ENCODE measurements around the gene ASIC3.

ASIC3 gene

DNA sequence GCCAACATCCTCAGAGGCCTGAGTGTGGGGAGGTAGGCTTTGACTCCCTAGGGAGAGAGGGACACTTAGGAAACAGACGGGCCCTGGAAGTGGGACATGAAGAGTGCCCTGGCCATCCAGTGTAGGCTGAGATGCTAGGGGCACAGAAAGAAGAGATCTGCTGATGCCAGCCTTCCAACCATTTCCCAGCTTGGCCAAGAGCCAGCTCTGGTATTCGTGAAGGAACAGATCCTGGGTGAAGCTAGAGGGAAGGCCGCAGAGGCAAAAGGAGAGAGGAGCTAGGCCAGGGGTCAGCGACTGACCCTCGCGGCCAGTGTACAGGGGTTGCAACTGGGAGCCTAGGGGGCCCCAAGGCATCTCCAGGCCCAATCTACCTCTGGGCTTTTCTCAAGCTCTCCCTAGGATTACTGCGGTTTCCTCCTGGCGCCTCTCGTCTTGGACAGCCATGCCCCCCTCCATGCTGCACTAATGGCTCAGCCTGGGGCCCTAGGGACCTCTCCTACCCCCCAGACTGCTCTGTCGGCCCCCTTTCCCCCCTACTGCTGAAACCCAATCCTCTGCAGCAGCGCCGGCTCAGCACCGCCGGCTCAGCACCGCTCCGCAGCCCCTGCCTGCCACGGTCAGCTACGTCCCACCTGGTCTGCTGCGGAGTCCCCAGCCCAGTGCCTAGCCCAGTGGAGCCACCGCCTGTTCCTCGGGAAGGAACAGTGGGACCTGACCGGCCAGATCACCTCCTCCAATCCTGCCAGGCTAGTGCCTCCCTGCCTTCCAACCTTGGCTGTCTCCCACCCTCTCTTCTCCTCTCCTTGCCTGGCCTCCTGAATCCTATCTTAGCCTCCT is at the start of gene ASIC3:
Gene ASIC3 (plus strand): TSS at position 556 of the 840 bp plus-strand sequence. CDS start 355 bp downstream, outside the sequence.
- no peak for DNase-seq
- peaks cover 13 to 24% of the 10 kb centered on the region in 2 donors for H3K27me3 Mint-ChIP-seq
- H3K27ac Mint-ChIP-seq: no peak within 1 kb of the TSS
- no peak within 1 kb of the TSS for H3K4me3 Mint-ChIP-seq
- peaks cover 19 to 22% of the 10 kb centered on the region in 2 donors for H3K36me3 Mint-ChIP-seq
- no peak for ATAC-seq (replicated peaks)
- no peaks in the 10 kb centered on the region for H3K9me3 Mint-ChIP-seq
- peaks cover 6 to 9% of the 10 kb centered on the region in 2 donors for H3K4me1 Mint-ChIP-seq

DNA sequence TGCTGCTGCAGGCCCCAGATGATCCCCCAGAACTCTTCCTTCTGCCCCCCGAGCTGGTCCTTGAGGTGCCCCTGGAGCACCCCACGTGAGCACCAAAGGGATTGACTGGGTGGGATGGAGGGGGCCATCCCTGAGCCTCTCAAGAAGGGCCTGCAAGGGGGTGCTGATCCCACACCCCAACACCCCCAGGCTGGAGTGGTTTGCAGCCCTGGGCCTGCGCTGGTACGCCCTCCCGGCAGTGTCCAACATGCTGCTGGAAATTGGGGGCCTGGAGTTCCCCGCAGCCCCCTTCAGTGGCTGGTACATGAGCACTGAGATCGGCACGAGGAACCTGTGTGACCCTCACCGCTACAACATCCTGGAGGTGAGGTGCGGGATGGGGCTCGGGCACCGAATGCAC is 49.3 kb upstream of the ASIC3 start:
- no peaks in the 10 kb centered on the region for H3K36me3 Mint-ChIP-seq
- DNase-seq: no peak

DNA sequence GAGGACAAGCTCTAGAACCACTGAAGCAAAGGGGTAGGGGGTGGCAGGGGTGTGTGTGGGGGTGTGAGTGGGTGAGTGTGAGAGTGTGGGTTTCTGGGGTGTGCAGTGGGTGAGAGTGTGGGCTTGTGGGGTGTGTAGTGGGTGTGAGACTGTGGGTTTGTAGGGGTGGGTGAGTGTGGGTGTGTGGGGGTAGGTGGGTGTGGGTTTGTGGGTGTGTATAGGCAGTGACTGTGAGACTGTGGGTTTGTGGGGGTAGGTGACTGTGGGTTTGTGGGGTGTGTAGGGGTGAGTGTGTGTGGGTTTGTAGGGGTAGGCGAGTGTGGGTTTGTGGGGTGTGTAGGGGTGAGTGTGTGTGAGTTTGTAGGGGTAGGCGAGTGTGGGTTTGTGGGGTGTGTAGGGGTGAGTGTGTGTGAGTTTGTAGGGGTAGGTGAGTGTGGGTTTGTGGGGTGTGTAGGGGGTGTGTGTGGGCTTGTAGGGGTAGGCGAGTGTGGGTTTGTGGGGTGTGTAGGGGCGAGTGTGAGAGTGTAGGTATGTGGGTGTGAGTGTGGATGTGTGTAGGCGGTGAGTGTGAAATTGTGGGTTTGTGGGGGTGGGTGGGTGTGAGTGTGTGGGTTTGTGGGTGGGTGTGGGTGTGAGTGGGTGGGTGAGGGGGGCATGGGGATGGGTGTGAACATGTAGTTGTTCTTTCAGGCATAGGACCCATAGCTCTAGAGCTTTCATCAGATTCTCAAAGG is 48.7 kb upstream of the ASIC3 start:
- no peak overlapping the region for H3K4me3 Mint-ChIP-seq
- no peak for DNase-seq
- H3K27me3 Mint-ChIP-seq: peaks cover 39 to 63% of the 10 kb centered on the region in 2 donors
- ATAC-seq (replicated peaks): no peak
- no peaks in the 10 kb centered on the region for H3K9me3 Mint-ChIP-seq
- H3K27ac Mint-ChIP-seq: no peak overlapping the region
- peaks cover 2 to 8% of the 10 kb centered on the region in 2 donors for H3K4me1 Mint-ChIP-seq
- no peaks in the 10 kb centered on the region for H3K36me3 Mint-ChIP-seq

More for the DNA sequence above, 49.3 kb upstream of the ASIC3 start:
- Mint-ChIP-seq H3K4me1 (peaks cover 2 to 8% of the 10 kb centered on the region in 2 donors), H3K4me3 (no peak overlapping the region), H3K27me3 (peaks cover 39 to 63% of the 10 kb centered on the region in 2 donors), H3K27ac (no peak overlapping the region), H3K9me3 (no peaks in the 10 kb centered on the region)
- ATAC-seq (replicated peaks): no peak

DNA sequence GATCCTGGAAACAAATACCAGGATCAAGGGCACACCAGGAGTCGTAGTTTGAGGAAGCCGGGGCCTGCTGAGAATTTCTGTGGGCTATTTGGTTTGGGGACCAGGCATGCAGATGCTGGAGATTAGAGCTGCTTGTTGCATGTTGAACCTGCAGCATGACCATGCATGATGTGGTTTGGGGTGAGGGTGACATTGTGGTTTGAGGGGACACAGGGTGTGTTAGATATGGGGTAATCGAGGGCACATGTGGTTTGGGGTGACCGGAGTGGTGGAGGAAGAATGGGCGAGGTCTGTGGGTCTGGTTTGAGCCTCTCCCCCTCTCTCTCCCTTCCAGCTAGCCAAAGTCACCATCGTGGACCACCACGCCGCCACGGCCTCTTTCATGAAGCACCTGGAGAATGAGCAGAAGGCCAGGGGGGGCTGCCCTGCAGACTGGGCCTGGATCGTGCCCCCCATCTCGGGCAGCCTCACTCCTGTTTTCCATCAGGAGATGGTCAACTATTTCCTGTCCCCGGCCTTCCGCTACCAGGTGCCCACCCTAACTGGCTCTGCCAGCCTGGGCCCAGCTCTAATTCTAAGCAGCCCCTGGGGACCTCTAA is 47.3 kb upstream of the ASIC3 start:
- H3K36me3 Mint-ChIP-seq: no peaks in the 10 kb centered on the region
- no peaks in the 10 kb centered on the region for H3K9me3 Mint-ChIP-seq
- ATAC-seq (replicated peaks): no peak
- no peak overlapping the region for H3K4me3 Mint-ChIP-seq
- no peak for DNase-seq
- H3K4me1 Mint-ChIP-seq: peaks cover 0 to 8% of the 10 kb centered on the region in 2 donors
- H3K27me3 Mint-ChIP-seq: peaks cover 39 to 63% of the 10 kb centered on the region in 2 donors
- H3K27ac Mint-ChIP-seq: no peak overlapping the region

DNA sequence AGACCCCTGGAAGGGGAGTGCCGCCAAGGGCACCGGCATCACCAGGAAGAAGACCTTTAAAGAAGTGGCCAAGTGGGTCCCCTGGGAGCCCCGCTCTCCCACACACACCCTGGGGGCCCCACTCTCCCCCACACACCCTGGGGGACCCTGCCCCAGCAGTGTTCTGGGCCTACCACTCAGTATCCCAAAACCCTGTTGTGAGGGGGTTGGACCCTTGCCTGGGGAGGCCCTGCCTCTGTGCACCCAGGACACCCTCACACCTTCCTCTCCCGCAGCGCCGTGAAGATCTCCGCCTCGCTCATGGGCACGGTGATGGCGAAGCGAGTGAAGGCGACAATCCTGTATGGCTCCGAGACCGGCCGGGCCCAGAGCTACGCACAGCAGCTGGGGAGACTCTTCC is 46.8 kb upstream of the ASIC3 start:
- Mint-ChIP-seq H3K4me3 (no peak overlapping the region), H3K36me3 (no peaks in the 10 kb centered on the region), H3K27me3 (peaks cover 35 to 59% of the 10 kb centered on the region in 2 donors), H3K4me1 (peaks cover 0 to 4% of the 10 kb centered on the region in 2 donors), H3K27ac (no peak overlapping the region), H3K9me3 (no peaks in the 10 kb centered on the region)
- ATAC-seq (replicated peaks): no peak
- no peak for DNase-seq

DNA sequence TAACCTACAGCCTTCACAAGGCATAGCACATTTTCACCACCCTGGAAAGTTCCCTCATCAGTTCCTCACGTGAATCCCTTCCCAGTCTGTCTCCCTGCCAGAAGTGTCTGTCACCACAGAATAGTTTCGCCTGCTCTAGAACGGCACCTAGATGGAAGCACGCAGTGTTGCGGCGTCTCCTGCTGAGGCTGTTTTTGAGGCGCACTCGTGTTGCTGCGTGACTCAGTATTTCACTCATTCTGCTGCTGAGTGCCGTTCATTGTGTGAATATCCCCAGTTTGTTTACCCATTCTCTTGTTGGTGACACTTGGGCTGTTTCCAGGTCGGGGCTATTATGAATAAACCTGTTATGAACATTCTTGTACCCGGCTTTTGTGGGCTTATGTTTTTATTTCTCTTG is 44.8 kb upstream of the ASIC3 start:
- no peak overlapping the region for H3K4me3 Mint-ChIP-seq
- H3K36me3 Mint-ChIP-seq: no peaks in the 10 kb centered on the region
- peaks cover 21 to 54% of the 10 kb centered on the region in 2 donors for H3K27me3 Mint-ChIP-seq
- no peaks in the 10 kb centered on the region for H3K9me3 Mint-ChIP-seq
- H3K27ac Mint-ChIP-seq: no peak overlapping the region
- ATAC-seq (replicated peaks): no peak
- no peak for DNase-seq
- H3K4me1 Mint-ChIP-seq: peaks cover 0 to 7% of the 10 kb centered on the region in 2 donors

DNA sequence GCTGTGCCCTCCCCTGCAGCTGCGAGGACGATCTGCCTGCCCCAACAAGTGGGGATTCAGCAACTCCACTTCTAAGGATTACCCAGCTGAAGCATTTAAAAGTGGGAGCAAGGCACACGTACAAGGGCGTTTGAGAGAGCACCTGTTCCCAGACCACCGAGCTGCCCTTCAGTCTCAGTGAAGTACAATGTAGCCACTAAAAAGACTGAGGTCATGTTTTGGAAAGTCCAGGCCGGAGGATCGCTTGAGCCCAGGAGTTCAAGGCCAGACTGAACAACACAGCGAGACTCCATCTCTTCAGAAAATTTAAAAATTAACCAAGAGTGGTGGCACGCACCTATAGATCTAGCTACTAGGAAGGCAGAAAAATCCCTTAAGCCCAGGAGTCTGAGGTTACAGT is 42.8 kb upstream of the ASIC3 start:
- Mint-ChIP-seq H3K36me3 (no peaks in the 10 kb centered on the region), H3K4me3 (no peak overlapping the region), H3K9me3 (no peaks in the 10 kb centered on the region), H3K4me1 (peaks cover 4 to 7% of the 10 kb centered on the region in 2 donors), H3K27ac (no peak overlapping the region), H3K27me3 (peaks cover 16 to 51% of the 10 kb centered on the region in 2 donors)
- ATAC-seq (replicated peaks): no peak
- no peak for DNase-seq

DNA sequence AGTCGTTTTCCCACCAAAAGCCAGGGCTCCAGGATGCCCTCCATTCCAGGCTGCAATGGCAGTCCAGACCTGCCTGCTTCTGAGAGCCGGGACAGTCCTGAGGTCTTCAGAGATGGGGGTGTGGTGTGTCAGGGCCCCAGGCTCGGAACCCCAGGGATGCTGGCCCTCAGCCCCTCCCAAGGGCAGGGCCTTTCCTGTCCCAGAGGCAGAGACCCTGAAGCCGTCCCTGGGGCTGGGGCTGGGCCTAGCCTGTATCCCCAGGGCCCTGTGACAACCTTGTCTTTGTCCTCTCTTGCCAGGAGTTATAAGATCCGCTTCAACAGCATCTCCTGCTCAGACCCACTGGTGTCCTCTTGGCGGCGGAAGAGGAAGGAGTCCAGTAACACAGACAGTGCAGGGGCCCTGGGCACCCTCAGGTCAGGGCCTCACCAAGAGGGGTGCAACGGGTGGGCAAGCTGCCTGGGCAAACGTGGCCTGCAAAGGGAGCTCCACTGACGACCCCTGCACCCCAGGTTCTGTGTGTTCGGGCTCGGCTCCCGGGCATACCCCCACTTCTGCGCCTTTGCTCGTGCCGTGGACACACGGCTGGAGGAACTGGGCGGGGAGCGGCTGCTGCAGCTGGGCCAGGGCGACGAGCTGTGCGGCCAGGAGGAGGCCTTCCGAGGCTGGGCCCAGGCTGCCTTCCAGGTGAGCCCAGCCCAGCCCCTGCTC is 41.6 kb upstream of the ASIC3 start:
- H3K4me3 Mint-ChIP-seq: no peak overlapping the region
- no peak overlapping the region for H3K27ac Mint-ChIP-seq
- peaks cover 9% of the 10 kb centered on the region in 2 donors for H3K4me1 Mint-ChIP-seq
- DNase-seq (no peak), ATAC-seq (replicated peaks) (no peak)
- H3K36me3 Mint-ChIP-seq: no peaks in the 10 kb centered on the region
- H3K27me3 Mint-ChIP-seq: peaks cover 13 to 49% of the 10 kb centered on the region in 2 donors
- H3K9me3 Mint-ChIP-seq: no peaks in the 10 kb centered on the region

DNA sequence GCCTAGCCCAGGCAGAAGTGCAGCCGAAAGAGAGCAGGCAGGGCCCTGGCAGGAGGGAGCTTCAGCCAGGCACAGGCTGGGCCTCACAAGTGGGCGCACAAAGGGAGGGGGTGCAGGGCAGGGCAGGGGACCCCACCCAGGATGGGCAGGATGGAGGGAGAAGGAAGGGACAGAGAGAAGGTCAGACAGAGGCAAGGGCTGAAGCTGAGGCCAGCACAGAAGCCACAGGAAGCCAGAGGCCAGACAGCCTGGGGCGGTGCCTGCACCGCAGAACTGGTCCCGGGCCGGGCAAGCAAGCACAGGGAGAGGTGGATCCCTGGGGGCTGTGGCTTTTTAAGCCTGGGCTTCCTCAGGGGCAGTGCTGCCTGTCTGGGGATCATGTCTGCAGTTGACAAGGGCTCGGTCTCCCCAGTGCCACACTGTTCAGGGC is 40.8 kb upstream of the ASIC3 start:
- no peak for DNase-seq
- peaks cover 11% of the 10 kb centered on the region in 2 donors for H3K4me1 Mint-ChIP-seq
- H3K4me3 Mint-ChIP-seq: peak overlapping the region in 1 of 2 donors; percentile 61
- no peak for ATAC-seq (replicated peaks)
- H3K27ac Mint-ChIP-seq: peak overlapping the region; percentile 32
- peaks cover 18 to 50% of the 10 kb centered on the region in 2 donors for H3K27me3 Mint-ChIP-seq
- no peaks in the 10 kb centered on the region for H3K36me3 Mint-ChIP-seq
- no peaks in the 10 kb centered on the region for H3K9me3 Mint-ChIP-seq

DNA sequence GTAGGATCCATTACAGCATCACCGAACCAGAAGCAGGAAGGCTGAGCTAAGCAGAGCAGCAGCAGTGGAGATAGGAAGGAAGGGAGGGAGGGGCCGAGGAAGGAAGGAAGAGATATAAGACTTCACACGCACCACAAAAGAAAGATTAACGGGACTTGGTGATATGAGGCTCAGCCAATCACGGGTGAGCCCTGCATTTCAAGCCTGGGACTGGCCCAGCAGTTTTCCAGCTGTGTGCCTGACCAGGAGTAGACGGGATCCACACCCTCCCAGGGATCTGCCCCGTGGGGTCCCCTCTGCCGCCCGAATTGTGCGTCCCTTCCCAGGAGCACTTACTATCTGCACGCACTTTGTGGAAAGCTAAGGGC is 40.2 kb upstream of the ASIC3 start:
- Mint-ChIP-seq H3K4me3 (peak overlapping the region; percentile 62 to 69), H3K9me3 (no peaks in the 10 kb centered on the region), H3K4me1 (peaks cover 13 to 18% of the 10 kb centered on the region in 2 donors), H3K27ac (peak overlapping the region; percentile 71), H3K27me3 (peaks cover 22 to 52% of the 10 kb centered on the region in 2 donors), H3K36me3 (no peaks in the 10 kb centered on the region)
- no peak for ATAC-seq (replicated peaks)
- DNase-seq: no peak

DNA sequence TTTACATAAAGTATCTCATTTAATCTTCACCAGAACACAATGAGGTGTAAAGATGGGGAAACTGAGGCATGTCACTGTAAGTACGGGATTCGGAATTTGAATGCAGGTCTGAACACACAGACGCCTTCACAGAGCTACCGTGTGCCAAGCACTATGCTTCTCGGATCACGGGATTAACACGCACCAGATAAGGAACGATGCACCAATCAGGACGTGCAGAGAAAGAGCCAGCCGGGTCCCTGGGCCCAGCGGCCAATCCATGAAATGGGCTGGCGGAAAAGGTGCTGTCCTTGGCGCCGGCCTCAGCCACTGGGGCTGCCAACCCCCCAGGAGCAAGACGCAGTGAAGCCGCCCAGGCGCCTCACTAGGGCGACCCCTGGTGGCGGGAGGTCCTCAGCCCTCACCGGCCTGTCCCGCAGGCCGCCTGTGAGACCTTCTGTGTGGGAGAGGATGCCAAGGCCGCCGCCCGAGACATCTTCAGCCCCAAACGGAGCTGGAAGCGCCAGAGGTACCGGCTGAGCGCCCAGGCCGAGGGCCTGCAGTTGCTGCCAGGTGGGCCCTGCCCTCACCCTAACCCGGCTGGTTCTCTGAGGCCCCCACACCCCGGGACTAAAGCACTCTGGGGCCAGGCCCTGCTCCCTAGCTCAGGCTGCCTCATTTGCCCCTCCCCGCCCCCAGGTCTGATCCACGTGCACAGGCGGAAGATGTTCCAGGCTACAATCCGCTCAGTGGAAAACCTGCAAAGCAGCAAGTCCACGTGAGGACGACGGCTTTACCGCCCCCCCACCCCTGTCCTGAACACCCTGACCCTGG is 39.6 kb upstream of the ASIC3 start:
- peak overlapping the region; percentile 62 to 69 for H3K4me3 Mint-ChIP-seq
- no peaks in the 10 kb centered on the region for H3K9me3 Mint-ChIP-seq
- DNase-seq (peak; percentile 63), ATAC-seq (replicated peaks) (peak; percentile 77 to 78)
- peaks cover 13 to 20% of the 10 kb centered on the region in 2 donors for H3K4me1 Mint-ChIP-seq
- H3K27ac Mint-ChIP-seq: peak overlapping the region; percentile 71
- H3K36me3 Mint-ChIP-seq: no peaks in the 10 kb centered on the region
- H3K27me3 Mint-ChIP-seq: peaks cover 22 to 46% of the 10 kb centered on the region in 2 donors

DNA sequence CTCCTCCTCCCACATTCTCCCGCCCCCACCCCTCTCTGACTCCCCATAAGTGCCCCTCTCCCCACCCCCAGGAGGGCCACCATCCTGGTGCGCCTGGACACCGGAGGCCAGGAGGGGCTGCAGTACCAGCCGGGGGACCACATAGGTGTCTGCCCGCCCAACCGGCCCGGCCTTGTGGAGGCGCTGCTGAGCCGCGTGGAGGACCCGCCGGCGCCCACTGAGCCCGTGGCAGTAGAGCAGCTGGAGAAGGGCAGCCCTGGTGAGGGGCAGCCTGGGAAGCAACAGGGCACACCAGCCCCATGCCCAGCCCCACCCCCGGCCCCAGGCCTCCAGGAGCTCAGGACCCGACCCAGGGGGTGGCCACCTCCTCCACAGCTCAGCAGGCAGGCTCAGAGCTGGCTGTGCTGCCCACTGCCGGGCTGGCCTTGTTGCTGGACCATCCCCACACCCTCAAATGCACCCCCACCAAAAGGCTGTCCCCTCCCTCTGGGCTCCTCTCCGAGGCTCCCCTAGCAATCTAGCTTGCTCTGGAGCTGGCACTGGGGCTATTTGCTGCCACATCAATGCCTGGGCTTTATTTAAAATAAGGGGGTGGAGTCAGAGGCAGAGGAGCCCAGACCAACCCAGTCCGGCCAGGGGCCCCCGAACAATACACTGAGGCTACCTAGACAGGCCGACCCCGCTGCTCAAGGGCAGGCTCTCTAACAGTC is 38.8 kb upstream of the ASIC3 start:
- ATAC-seq (replicated peaks) (no peak), DNase-seq (no peak)
- no peak overlapping the region for H3K27ac Mint-ChIP-seq
- H3K36me3 Mint-ChIP-seq: no peaks in the 10 kb centered on the region
- H3K4me3 Mint-ChIP-seq: no peak overlapping the region
- peaks cover 16 to 28% of the 10 kb centered on the region in 2 donors for H3K4me1 Mint-ChIP-seq
- H3K9me3 Mint-ChIP-seq: peaks cover 0 to 1% of the 10 kb centered on the region in 2 donors
- peaks cover 26 to 51% of the 10 kb centered on the region in 2 donors for H3K27me3 Mint-ChIP-seq

DNA sequence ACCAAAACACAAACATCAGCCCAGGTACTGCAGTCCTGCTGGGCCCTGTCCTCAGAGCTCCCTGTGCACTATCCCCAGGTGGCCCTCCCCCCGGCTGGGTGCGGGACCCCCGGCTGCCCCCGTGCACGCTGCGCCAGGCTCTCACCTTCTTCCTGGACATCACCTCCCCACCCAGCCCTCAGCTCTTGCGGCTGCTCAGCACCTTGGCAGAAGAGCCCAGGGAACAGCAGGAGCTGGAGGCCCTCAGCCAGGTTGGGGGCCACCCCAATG is 38.4 kb upstream of the ASIC3 start:
- Mint-ChIP-seq H3K27ac (no peak overlapping the region), H3K9me3 (peaks cover 0 to 1% of the 10 kb centered on the region in 2 donors), H3K36me3 (no peaks in the 10 kb centered on the region), H3K4me1 (peaks cover 17 to 33% of the 10 kb centered on the region in 2 donors), H3K27me3 (peaks cover 26 to 51% of the 10 kb centered on the region in 2 donors), H3K4me3 (no peak overlapping the region)
- no peak for DNase-seq
- no peak for ATAC-seq (replicated peaks)

Data from stimulated activated naive B cell treated with anti-CD40 and anti-IgM and Interleukin-4, amounts not matched to agents 10 μg/mL and 1 μg/mL and 100 μg/mL, for 72 hours (primary cell).